Fibroblast of skin of abdomen (primary cell): Measurements from ENCODE around the gene ZFAND3.
"Not testable (repeated sequence)": the region's sequence is repeated elsewhere in the genome, so short reads cannot be mapped to it uniquely, and the experiment has no call there.

Experiments
- DNase-seq: peaks from one replicate; pipeline ENCODE4 v3.0.0-alpha.2; 2013

Gene ZFAND3

DNA sequence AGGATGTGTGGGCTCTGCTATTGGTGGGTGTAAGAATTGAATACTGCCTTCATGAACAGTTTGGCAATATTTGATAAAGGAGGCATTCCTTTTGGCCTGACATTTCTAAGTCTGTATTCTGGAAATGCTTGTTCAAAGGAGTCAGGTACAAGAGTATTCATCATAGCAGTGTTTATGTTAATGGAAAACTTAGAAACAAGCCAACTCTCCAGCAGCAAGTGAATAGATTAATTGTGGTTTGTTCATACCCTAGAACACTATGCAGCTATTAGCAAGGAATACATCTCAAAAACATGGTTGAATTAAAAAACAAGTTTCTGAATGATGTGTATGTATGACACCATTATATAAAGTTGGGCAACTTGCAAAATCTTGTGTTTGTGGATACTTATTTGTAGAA, 195.8 kb downstream of the ZFAND3 start:
- no peak for DNase-seq

DNA sequence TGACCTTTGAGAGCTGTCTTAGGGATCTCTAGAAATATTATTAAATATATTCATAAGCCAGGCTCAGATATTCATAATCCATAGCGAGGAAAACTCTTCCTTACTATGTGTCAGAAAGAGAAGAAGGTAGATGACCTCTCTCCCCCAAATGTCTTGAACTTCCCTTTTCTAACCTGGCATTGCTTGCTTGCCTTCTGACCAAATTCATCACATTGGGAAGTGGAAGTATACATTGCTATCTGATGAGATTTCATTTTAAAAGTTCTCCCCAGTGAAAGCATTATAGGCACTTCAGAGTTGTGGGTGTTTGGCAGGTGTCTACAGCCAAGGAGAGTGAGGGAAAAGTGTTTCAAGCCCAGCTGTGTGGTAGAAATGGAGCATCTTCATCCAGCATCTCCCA, 197.3 kb downstream of the ZFAND3 start:
- no peak for DNase-seq

DNA sequence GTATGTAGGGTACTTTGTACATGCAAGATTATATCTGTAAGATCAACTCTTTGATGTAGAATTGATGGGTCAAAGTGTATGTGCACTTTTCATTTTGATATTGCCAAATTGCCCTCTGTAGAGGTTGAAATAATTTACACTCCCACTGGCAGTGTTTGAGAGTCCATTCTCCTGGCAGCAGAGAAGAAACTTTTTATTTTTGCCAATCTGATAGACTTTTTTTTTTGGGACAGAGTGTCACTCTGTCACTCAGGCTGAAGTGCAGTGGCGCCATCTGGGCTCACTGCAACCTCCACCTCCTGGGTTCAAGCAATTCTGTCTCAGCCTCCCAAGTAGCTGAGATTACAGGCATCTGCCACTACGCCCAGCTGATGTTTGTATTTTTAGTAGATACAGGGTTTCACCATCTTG, 199.2 kb downstream of the ZFAND3 start:
- DNase-seq: no peak

DNA sequence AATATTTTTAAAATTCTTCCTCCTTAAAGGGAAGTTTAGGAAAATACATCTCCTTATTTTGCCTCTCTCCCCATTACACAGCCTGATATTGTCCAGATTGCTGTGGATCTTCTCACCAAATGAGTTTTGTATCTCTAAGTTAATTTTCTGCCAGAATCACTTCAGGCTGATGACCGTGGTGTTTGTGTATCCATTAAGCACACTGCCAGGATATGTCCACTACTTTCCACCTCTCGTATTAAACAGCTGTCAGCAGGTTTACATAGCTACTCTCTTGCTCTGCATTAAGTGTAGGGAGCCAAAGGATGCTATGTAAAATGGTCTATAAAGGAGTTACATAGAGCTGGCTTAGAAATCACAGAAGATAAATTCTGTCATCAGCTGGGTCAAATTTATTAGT, 201.1 kb downstream of the ZFAND3 start:
- no peak for DNase-seq

DNA sequence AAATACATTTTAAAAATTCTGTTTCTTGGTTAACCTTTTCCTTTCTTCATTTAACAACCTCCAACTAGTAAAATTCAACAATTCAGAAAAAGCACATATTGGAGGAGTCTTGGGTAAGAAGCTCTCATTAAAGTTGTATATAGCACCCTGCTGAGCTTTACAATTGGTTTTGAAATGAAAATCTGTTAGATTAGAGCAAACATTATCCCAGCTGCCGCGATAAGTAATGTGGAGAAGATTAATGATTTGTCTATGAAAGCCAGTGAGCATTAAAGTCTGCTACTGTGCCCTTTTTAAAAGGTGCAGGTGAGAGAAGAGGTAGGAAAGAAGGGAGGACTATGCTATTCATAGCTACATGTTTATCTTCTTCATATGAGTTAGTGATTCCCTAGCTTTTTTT, 201.5 kb downstream of the ZFAND3 start:
- no peak for DNase-seq

DNA sequence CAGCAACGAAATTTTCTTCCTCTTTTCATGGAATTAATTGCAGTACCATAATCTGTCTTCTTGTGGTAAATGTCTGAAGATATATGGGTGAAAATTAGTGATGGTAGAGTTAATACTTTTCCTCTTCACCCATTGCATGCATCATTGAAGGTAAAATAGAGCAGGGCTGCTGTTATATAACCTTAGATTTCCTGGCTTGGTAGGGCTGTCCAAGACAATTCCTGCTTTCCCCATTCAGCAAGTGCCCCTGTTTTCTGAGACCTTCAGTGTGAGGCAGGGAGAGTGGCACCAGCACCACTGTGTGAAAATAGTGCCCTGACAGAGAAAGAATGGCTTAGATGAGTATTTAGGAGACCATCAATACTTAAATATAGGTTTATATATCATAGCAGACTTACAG, 202.0 kb downstream of the ZFAND3 start:
- no peak for DNase-seq

DNA sequence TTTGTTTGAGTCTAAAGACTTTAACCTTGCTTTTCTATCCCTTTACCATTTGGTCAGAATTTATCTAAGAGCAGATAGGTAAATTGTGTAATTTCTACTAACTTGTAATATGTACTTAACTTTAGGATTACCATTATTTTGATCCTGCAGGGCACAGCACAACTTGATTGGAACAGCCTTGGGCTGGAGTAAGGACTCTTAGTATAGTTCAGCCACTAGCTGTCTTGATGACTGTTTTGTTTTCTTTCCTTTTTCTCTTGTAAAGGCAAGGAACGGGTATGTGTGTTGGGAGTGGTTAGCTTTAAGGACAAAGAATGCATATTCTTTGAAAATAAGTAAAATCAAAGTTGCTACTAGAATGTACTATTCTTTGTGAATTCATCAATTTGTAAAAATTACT, 203.2 kb downstream of the ZFAND3 start:
- no peak for DNase-seq

DNA sequence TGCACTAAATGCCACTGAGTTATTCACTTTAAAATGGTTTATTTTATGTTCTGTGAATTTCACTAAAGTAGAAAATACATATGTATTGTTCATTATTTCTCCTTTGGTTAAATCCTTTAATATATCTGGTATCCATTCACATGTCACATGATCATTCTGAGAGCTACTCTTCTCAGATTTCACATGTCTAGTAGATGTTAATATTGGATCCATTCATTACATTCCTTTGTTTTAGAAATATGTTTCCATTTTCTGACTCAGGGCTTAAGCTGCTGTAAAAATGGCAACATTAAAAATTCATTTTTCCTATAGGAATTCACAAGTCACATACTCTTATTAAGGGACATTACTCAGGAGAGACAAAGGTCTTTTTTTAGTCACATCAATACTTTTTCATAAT, 205.4 kb downstream of the ZFAND3 start:
- DNase-seq: peak; percentile 40

DNA sequence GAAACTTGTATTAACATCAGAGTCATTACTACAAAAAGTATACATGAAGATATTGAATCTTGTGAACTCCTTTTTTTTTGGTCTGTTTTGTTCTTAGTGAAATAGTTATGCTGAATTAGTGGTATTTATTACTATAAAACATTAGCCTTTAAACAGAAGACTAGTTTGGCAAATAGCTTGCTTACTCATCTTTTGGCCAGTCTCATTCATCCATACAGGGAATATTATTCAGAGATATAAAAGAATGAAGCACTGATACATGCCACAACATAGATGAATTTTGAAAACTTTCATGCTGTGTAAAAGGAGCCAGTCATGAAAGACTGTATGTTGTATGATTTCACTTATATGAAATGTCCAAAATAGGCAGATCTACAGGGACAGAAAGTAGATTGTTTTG, 205.9 kb downstream of the ZFAND3 start:
- no peak for DNase-seq

DNA sequence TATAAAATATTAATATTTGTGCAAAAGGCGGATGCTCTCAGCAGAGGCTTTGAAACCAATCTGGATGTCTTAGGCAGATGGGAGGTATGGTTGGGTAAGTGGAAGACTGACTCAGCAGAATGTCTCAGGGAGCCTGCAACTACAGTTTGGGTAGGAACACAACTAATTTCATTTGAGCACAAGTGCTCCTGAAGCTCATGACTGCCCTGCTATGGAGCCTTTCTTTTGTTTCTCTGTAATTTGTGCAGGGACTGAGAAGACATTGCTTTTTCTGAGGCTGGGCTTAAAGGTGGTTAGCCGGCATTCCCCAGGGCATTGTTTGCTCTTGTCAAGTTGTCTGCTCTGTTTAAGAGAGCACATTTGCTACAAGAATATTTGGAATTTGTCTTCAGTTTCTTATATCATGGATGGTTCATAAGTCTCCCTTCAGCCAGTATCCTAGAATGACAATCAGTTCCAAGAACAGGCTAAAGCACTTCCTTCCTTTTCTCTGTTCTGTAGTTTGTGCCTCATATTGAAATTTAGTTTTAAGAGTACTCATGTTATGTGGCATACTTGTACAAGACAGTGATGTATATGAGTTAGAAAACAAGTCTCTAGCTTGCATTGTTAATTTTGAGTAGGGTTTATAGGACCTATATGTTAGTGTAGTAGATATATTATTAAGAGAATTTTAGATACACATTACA, 208.3 kb downstream of the ZFAND3 start:
- DNase-seq: no peak

DNA sequence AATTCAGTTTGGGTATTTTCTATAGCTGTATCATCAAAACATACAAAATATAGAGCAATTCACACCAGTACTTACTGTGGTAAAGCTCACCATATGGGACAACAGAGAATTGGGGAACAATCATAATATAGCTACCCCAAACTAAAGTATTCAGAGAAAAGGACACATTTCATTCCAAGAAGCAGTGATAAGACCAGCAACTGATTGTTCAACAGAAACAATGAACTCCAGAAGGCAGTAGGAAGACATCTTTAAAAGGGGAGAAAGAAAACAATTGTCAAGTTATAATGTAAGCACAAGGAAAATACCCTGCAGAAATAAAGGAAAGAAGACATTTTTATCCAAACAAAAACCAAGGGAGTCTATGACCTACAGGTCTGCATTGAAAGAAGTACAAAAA, 210.9 kb downstream of the ZFAND3 start:
- no peak for DNase-seq

DNA sequence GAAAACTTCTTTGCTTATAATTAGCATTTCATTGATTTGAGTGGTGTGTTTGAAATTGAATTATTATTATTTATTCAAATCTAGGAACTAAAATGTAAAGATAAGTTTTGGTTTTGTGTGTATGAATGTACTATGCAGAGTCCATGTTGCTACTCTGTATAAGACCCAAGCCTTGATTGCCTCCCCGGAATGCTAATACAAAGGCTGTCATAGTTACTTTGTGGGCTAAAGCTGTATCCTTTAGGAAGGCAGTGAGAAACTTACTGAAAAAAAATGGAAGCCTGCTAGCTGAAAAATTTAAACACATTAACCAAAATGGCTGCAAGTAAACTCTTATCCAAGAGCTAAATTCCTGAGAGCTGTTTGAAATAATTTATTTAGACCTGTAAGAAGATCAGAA, 213.3 kb downstream of the ZFAND3 start:
- DNase-seq: no peak

DNA sequence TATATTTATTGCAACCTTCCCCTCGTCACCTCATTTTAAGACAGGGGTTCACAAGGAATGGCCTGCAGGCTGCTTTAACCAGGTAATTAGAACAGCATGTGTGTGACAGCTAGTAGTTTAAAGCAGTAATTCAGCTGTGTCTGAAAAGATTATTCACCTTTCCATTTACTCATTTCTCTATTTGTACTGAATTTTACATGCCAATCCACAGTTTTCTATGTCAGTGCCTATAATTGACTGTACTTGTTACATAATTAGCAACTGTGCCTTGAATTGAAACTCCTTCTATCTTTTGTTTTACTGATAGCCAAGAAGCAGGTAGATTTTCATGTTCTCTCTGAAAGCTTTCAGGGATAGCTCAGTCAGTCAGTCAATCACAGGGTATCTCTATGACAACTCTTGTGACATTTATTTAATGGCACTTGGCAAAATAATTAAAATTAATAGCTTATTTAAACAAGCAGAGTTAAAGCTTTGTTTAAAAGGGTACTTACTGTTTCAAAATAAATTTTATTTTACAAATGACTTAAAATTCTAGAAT, 214.0 kb downstream of the ZFAND3 start:
- no peak for DNase-seq

DNA sequence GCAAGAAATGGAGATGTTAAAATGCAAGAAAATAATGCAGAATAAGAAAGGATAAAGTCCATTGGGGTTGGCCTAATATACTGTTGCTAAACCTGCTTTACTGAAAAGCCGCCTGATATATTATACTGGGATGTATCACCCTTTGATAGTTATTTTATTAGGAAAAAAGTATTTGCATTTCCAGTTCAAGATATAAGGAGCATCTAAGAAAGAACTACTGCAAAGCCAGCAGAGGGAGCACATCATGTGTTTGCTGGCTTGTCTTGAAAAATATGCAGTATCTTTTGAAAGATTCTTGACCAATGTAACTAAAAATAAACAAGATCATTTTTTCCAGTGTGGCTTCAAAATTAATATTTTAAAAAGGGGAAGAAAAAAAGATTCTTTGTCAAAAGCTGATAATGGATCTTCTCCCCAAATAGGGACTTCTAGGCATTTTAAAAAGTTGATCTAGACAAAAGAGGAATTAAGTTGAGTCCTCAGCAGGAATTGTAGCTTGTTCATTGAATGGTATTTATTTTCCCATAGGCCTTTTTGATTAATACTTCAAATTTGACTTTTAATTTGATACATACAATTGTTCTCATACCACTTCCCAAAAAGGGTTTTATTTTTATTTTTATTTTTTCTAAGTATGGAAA, 214.9 kb downstream of the ZFAND3 start:
- DNase-seq: peak; percentile 39

DNA sequence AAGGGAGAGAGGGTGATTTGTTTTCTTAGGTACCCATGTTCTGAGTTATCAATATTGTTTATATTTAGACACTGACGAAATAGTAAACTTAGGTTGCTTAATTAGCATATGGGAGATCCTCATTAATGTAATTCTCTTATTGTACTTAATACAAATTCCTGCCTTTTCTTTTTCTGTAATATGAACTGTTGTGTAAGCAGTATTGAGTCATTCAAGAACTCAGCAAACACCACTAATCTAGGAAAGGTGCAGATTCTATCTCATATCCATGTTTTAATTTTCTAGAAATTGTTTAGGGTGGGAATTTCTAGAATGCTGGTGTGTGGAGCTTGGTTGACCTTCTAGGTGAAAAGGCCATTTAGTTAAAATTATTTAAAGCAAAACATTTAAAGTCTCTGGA, 216.0 kb downstream of the ZFAND3 start:
- no peak for DNase-seq

DNA sequence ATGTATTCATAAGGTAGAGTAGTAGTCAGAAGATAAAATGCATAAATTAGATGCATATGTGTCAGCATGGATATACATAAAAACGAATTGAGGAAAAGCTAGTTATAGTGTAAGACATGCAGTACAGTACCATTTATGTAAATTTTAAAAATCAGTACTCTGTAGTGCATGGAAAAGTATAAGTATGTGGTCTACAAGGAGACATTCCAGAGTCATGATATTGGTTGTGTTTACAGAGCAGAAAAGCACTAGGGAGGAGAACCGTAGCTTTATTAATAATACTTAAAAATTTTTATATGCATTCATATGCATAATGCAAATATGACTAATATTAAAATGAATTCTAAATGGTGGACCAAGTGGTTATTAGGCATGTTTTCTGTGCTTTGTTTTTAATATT, 220.0 kb downstream of the ZFAND3 start:
- peak; percentile 24 for DNase-seq

DNA sequence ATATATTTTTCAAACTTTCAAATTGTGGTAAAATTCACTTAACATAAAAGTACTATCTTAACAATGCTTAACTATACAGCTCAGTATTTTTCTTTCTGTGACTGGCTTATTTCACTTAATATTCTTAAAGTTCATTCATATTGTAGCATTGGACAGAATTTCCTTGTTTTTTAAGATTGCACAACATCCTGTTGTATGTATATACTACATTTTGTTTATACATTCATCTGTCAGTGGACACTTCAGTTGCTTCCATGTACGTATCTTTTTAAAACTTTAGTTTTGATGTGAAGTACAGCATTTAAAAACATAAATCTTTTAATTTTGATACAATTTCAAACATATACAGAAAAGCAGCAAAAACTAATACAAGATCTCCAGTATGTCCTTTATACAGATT, 220.7 kb downstream of the ZFAND3 start:
- no peak for DNase-seq

DNA sequence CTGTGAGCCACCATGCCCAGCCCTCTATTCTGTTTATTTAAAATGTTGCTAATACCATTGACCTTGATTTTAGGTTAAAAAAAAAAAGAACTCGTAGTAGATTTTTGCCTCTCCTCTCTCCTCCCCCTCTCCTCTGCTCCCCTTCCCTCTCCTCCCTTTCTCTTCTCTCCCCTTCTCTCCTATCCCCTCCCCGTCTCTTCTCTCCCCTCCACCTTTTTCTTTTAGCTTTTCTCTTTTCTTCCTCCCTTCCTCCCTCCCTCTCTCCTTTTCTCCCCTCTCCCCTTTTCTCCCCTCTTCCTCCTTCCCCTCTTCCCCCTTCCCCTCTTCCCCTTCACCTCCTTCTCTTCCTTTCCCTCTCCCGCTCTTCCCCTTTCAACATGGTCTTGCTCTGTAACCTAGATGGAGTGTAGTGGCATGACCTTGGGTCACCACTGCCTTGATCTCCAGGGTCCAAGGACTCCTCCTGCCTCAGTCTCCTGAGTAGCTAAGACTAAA, 223.8 kb downstream of the ZFAND3 start:
- DNase-seq: no peak

DNA sequence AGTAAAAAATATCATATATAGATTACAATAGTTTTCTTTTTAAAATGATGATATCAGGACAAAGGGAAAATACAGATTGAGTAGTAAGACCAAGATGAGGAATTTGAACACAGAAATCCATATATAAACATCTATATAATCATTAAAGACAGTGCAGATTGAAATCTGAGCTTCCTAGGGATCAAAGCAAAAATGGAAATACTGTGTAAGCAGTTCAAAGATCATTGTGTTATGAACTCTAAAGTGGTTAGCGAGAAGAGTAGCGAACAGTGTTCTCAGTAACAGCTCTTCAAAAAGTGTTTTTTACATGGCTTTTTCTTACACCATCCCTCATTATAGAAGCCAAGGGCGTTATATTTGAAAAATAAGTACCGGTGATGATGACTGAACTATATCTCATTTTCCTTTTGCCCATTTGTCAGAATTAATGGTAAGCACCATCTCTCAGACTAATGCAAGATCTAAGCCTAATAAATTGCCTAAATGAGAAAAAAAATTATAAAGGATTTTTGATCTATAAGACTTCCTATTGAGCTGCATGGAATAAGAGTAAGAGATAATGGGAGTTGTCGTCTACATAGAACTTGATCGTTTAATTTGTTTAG, 226.3 kb downstream of the ZFAND3 start:
- DNase-seq: no peak

DNA sequence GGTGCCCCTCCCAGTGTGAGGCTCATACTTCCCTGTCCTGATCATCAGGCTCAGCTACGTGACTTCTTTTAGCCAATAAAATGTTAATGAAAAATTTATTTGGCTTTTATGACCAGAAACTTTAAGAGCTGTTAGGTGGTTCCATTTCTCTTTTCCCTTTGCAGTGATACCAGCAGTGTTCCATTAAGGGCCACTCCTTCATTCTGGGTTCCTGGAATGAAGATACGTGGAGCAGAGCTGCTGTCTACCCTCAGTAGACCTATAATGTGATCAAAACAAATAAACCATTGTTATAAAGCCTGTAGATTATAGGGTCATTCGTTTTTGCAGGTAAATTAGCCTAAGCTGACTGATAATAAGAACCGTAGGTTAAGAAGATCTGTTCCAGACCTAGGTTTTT, 228.0 kb downstream of the ZFAND3 start:
- no peak for DNase-seq

DNA sequence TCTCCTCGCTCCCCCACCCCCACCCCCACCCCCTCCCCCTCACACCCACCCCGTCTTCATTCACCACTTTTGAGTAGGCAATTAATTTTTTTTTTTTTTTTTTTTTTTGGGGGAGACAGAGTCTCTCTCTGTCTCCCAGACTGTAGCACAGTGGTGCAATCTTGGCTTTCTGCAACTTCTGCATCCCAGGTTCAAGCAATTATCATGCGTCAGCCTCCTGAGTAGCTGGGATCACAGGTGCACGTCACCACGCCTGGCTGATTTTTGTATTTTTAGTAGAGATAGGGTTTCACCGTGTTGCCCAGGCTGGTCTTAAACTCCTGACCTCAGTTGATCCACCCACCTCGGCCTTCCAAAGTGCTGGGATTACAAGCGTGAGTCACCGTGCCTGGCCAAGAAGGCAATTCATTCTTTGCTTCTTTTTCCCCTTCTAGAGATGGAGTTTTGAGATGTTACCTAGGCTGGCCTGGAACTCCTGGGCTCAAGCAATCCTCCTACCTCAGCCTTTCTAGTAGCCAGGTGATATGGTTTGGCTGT, 230.4 kb downstream of the ZFAND3 start:
- not testable (repeated sequence) for DNase-seq

DNA sequence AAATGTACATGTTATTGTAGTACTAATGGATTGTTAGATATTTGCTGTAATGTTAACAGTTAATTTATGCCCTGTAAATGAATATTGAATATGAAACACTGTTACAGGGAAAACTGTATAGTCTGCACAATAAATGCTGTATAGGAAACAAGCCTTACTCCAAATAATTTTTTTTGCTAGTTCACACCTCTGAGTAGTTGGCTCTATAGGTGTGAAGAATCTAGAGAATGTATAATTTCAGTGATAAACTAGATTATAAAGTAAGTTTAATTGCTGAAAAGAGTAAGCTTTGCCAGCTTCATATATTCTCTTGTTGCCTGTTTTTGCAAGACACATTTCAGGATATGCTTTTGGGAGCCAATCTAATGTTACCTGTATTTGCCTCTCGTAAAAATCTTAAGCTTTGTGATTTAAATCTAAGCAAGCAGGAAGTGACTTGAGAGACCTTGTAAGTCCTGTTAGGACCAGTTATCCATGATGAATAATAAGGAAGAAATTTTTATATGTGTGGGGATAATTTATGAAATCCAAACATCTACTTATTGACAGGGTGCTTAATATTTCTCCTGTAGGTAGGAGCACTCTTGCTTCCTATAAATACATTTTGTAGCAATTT, 232.4 kb downstream of the ZFAND3 start:
- DNase-seq: no peak
